Vagina (tissue), 2 donors: ENCODE data around the gene PYGL.

Experiments used
- CTCF ChIP-seq, 3 experiments: fragments of 450-650 bp in 2 of 3; fragments of 200-600 bp in 1 of 3; sonication (generic) in 1 of 3; IDR thresholded peaks; one replicate each; pipeline ENCODE4 v1.5.1; 2017 to 2019; ENCODE audit warnings: antibody characterized with exemption in 3 of 3, mild to moderate bottlenecking in 2 of 3, moderate library complexity in 2 of 3
- POLR2A ChIP-seq, 2 donors: fragments of 450-650 bp; IDR thresholded peaks; one replicate each; pipeline ENCODE4 v1.6.1; 2017; ENCODE audit warnings: antibody characterized with exemption in 2 of 2, mild to moderate bottlenecking in 2 of 2, moderate library complexity in 2 of 2
- POLR2AphosphoS5 ChIP-seq, 2 donors: sonication (generic); formaldehyde crosslinking; IDR thresholded peaks; one replicate each; pipeline ENCODE4 v1.9.0; 2017; ENCODE audit warnings: antibody characterized with exemption in 2 of 2, mild to moderate bottlenecking in 2 of 2, low read depth in 1 of 2; ENCODE audit not compliant: insufficient read depth in 1 of 2

GRCh38 chr14:50957296-50957695 is 13.0 kb upstream of the PYGL start:
- TF ChIP-seq POLR2A (IDR thresholded peaks at IDR 0.05) (no peak), CTCF (IDR thresholded peaks at IDR 0.05) (no peak), POLR2AphosphoS5 (IDR thresholded peaks at IDR 0.05; ENCODE audit: insufficient read depth in 1 of 2, low read depth in 1 of 2) (no peak)
